ENCODE measurements around the gene FOXL3.
A peak's percentile ranks its signal among the peaks of the same experiment; 100 is the strongest.

Gene FOXL3

GRCh38 chr7:302054-302992 lies 12.4 kb downstream of the FOXL3 start:
- DNase-seq (ENCODE audit: low read depth in 2 of 2), result no peak

GRCh38 chr7:303425-303824 lies 13.5 kb downstream of the FOXL3 start:
- no peak for DNase-seq (ENCODE audit: low read depth in 2 of 2)

- no peak for DNase-seq (ENCODE audit: low read depth in 2 of 2)
Observed at GRCh38 chr7:303884-304573, 14.1 kb downstream of the FOXL3 start.

GRCh38 chr7:304574-305409 lies 14.8 kb downstream of the FOXL3 start:
- no peak for DNase-seq (ENCODE audit: low read depth in 2 of 2)

GRCh38 chr7:305410-306151 lies 15.6 kb downstream of the FOXL3 start:
- DNase-seq (ENCODE audit: low read depth in 2 of 2), result no peak

GRCh38 chr7:307970-308369 lies 18.0 kb downstream of the FOXL3 start:
- no peak for DNase-seq (ENCODE audit: low read depth in 2 of 2)

GRCh38 chr7:309586-310228 lies 19.7 kb downstream of the FOXL3 start:
- DNase-seq (ENCODE audit: low read depth in 2 of 2), result no peak

GRCh38 chr7:311131-311680 lies 21.2 kb downstream of the FOXL3 start:
- no peak for DNase-seq (ENCODE audit: low read depth in 2 of 2)

- DNase-seq (ENCODE audit: low read depth in 2 of 2), result no peak
Observed at GRCh38 chr7:311796-312195, 21.8 kb downstream of the FOXL3 start.

GRCh38 chr7:312424-312823 lies 22.5 kb downstream of the FOXL3 start:
- DNase-seq (ENCODE audit: low read depth in 2 of 2), result no peak

GRCh38 chr7:314853-315252 lies 24.9 kb downstream of the FOXL3 start:
- DNase-seq (ENCODE audit: low read depth in 2 of 2), result no peak

- DNase-seq (ENCODE audit: low read depth in 2 of 2), result no peak
Observed at GRCh38 chr7:315516-316265, 25.7 kb downstream of the FOXL3 start.

GRCh38 chr7:317643-318405 lies 27.9 kb downstream of the FOXL3 start:
- no peak for DNase-seq (ENCODE audit: low read depth in 2 of 2)

GRCh38 chr7:318476-318875 lies 28.5 kb downstream of the FOXL3 start:
- no peak for DNase-seq (ENCODE audit: low read depth in 2 of 2)

- no peak for DNase-seq (ENCODE audit: low read depth in 2 of 2)
Observed at GRCh38 chr7:318878-319661, 29.1 kb downstream of the FOXL3 start.

- no peak for DNase-seq (ENCODE audit: low read depth in 2 of 2)
Observed at GRCh38 chr7:320297-320696, 30.3 kb downstream of the FOXL3 start.

GRCh38 chr7:322111-322671 lies 32.2 kb downstream of the FOXL3 start:
- peak; percentile 74 to 80 for DNase-seq (ENCODE audit: low read depth in 2 of 2)

GRCh38 chr7:322708-323111 lies 32.7 kb downstream of the FOXL3 start:
- DNase-seq (ENCODE audit: low read depth in 2 of 2), result no peak

All from stimulated activated CD8-positive, alpha-beta memory T cell treated with anti-CD3 and anti-CD28 coated beads, Interleukin-2, amount 100 ng/mL, for 48 hours (primary cell).